SK-MEL-5 (cell line): ENCODE data around the gene SETD5. TPM values are rescaled to one million over a fixed set of nuclear protein-coding genes. Genes with fewer than 3 reads are reported as not detected.

Experiments
- total RNA-seq: library from RNA; depleted of rRNA; stranded (reverse); fragments of >200 nt; shearing (Covaris generic); gene quantifications from 2 replicates; pipeline ENCODE4 v1.2.3, GENCODE V29; 2014; rRNA removed

SETD5 gene
- total RNA-seq, 1 experiment from 2014 or later: 41.0 TPM

Other genes with a start within 250 kb of the SETD5 start
- gene SRGAP3, start 148.0 kb upstream of the SETD5 start, total RNA-seq: 2.1 and 3.0 TPM in 2 replicates
- gene THUMPD3, start 34.6 kb upstream of the SETD5 start, total RNA-seq: 73.5 and 85.0 TPM in 2 replicates
- 0.61 and 1.3 TPM in 2 replicates for gene LHFPL4, start 156.2 kb downstream of the SETD5 start, total RNA-seq